Progenitor cell of endocrine pancreas (in vitro differentiated cells): ENCODE data around the gene ATOH1. TPM values are rescaled to one million over a fixed set of nuclear protein-coding genes. Genes with fewer than 3 reads are reported as not detected.

ENCODE experiments used
- DNase-seq: peaks from one replicate; pipeline ENCODE4 v3.0.0; 2021; ENCODE audit warnings: low spot score; ENCODE audit not compliant: unreplicated experiment
- H3K27ac Mint-ChIP-seq: 2 replicates; pipeline ENCODE4 v1.8.0; 2021; ENCODE audit warnings: mild to moderate bottlenecking, moderate library complexity, mixed read lengths
- H3K27me3 Mint-ChIP-seq: 2 replicates; pipeline ENCODE4 v1.8.0; 2021; ENCODE audit warnings: mixed read lengths
- H3K36me3 Mint-ChIP-seq: 2 replicates; pipeline ENCODE4 v1.8.0; 2022; ENCODE audit warnings: mixed read lengths; ENCODE audit not compliant: insufficient read depth
- H3K4me1 Mint-ChIP-seq: 2 replicates; pipeline ENCODE4 v1.8.0; 2021; ENCODE audit warnings: low read depth, mixed read lengths
- H3K4me3 Mint-ChIP-seq: 2 replicates; pipeline ENCODE4 v1.8.0; 2021; ENCODE audit warnings: low read depth, mild to moderate bottlenecking, moderate library complexity, mixed read lengths
- H3K9me3 Mint-ChIP-seq: 2 replicates; pipeline ENCODE4 v1.8.0; 2021; ENCODE audit warnings: low read depth, mixed read lengths
- total RNA-seq: library from RNA; stranded (reverse); gene quantifications from 2 replicates; pipeline ENCODE4 v1.2.1, GENCODE V29; 2021
- TF ChIP-seq, protein P1 (sequence below): fragments of 200-600 bp; sonication (generic); IDR thresholded peaks from one replicate; pipeline ENCODE4 v1.5.0; 2021; ENCODE audit warnings: antibody characterized with exemption, mild to moderate bottlenecking; ENCODE audit not compliant: unreplicated experiment

Gene ATOH1
- total RNA-seq, 1 donor from 2014 or later, result not detected

DNA sequence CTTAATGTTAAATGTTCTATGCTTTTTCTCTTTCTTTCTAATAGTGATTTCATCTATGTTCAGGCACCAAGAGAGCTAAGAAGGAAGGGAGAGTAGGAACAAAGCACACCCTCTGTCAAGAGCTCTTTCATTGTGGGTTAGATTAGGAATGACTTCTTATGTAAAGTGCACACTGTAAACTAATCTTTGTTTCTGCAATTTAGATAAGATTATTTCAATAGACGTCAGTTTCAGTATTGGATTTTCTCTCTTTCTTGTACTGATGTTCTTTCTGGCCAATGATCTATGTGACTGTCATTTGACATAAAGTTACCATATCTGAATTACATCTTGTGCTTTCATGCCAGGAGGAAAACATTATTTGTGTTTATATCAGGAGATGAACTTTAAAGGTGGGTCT is 48.2 kb downstream of the ATOH1 start:
- TF ChIP-seq, protein P1, sequence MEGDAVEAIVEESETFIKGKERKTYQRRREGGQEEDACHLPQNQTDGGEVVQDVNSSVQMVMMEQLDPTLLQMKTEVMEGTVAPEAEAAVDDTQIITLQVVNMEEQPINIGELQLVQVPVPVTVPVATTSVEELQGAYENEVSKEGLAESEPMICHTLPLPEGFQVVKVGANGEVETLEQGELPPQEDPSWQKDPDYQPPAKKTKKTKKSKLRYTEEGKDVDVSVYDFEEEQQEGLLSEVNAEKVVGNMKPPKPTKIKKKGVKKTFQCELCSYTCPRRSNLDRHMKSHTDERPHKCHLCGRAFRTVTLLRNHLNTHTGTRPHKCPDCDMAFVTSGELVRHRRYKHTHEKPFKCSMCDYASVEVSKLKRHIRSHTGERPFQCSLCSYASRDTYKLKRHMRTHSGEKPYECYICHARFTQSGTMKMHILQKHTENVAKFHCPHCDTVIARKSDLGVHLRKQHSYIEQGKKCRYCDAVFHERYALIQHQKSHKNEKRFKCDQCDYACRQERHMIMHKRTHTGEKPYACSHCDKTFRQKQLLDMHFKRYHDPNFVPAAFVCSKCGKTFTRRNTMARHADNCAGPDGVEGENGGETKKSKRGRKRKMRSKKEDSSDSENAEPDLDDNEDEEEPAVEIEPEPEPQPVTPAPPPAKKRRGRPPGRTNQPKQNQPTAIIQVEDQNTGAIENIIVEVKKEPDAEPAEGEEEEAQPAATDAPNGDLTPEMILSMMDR, result no peak
- Mint-ChIP-seq H3K4me1 (peaks cover 24% of the 10 kb centered on the region), H3K9me3 (no peaks in the 10 kb centered on the region), H3K27me3 (peaks cover 18% of the 10 kb centered on the region), H3K36me3 (peaks cover 3% of the 10 kb centered on the region), H3K27ac (no peak overlapping the region), H3K4me3 (no peak overlapping the region)
- DNase-seq, result no peak

DNA sequence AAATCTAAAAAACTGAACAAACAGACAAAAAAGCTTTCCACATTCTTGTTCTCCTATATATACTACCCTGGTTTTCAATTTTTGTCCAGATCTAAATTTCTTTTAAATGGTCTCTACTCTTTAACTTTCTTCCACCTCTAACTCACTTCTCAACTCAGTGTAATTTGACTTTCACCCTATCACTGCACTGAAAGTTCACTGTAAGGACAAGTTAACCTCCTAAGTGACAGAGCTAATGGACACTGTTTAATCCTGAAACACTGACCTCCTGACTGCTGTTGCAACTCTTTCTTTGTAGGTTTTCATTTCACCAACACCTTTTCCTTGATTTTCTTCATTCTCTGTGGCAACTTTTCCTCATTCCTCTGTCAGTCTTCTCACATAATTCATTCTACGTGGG is 50.0 kb downstream of the ATOH1 start:
- TF ChIP-seq, protein P1, result no peak
- Mint-ChIP-seq H3K36me3 (peaks cover 3% of the 10 kb centered on the region), H3K4me3 (no peak overlapping the region)

DNA sequence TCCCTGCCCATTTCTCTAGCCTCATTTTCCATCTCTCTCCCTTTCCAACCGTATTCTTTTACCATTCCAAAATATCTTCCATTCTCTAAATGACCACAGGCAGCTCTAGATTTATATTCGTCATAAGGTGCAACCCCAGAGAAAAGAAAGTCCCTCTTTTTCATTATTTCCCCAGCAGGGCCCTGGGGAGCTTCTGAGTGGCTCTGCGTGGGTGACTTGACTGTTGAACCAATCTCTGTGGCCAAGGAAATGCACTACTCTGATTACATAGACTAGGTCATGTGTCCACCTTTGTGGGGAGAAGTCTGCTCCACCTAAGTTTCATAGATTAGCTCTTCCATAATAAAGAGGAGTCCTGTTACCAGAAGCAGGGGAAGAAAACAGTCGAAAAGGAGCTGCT is 51.4 kb downstream of the ATOH1 start:
- TF ChIP-seq, protein P1, result no peak
- Mint-ChIP-seq H3K27ac (no peak overlapping the region), H3K36me3 (peaks cover 3% of the 10 kb centered on the region), H3K9me3 (no peaks in the 10 kb centered on the region), H3K4me1 (peaks cover 18% of the 10 kb centered on the region), H3K27me3 (peaks cover 13% of the 10 kb centered on the region), H3K4me3 (no peak overlapping the region)
- DNase-seq, result no peak

More for the DNA sequence above, 50.0 kb downstream of the ATOH1 start:
- Mint-ChIP-seq H3K27me3 (peaks cover 17% of the 10 kb centered on the region), H3K4me1 (peaks cover 20% of the 10 kb centered on the region), H3K9me3 (no peaks in the 10 kb centered on the region), H3K27ac (no peak overlapping the region)
- no peak for DNase-seq
